NCI-H2171 (cell line): ENCODE results near the gene DOCK11.
A peak's percentile ranks its signal among the peaks of the same experiment; 100 is the strongest.

Source experiments
- DNase-seq: peaks from one replicate; lab custom pipeline; 2025; lab: John Stamatoyannopoulos, UW

The DOCK11 gene

GRCh38 chrX:118530219-118530911 is 34.8 kb downstream of the DOCK11 start:
- no peak for DNase-seq

GRCh38 chrX:118534716-118535493 is 39.3 kb downstream of the DOCK11 start:
- peak; percentile 0 for DNase-seq

- DNase-seq: no peak
Observed at GRCh38 chrX:118536204-118536603, 40.6 kb downstream of the DOCK11 start.

GRCh38 chrX:118536687-118537461 is 41.3 kb downstream of the DOCK11 start:
- no peak for DNase-seq

- DNase-seq: no peak
Observed at GRCh38 chrX:118538386-118538785, 42.8 kb downstream of the DOCK11 start.

- no peak for DNase-seq
Observed at GRCh38 chrX:118540342-118540741, 44.7 kb downstream of the DOCK11 start.

GRCh38 chrX:118541482-118541881 is 45.9 kb downstream of the DOCK11 start:
- DNase-seq: no peak

GRCh38 chrX:118545510-118545909 is 49.9 kb downstream of the DOCK11 start:
- no peak for DNase-seq

- no peak for DNase-seq
Observed at GRCh38 chrX:118548841-118549240, 53.2 kb downstream of the DOCK11 start.

GRCh38 chrX:118550792-118551191 is 55.2 kb downstream of the DOCK11 start:
- DNase-seq: no peak

GRCh38 chrX:118551426-118551825 is 55.8 kb downstream of the DOCK11 start:
- no peak for DNase-seq

GRCh38 chrX:118552121-118552900 is 56.7 kb downstream of the DOCK11 start:
- no peak for DNase-seq

GRCh38 chrX:118553042-118553710 is 57.6 kb downstream of the DOCK11 start:
- DNase-seq: no peak

GRCh38 chrX:118554511-118554910 is 58.9 kb downstream of the DOCK11 start:
- no peak for DNase-seq

- no peak for DNase-seq
Observed at GRCh38 chrX:118558926-118559325, 63.3 kb downstream of the DOCK11 start.

- DNase-seq: no peak
Observed at GRCh38 chrX:118560489-118560888, 64.9 kb downstream of the DOCK11 start.

- DNase-seq: no peak
Observed at GRCh38 chrX:118562582-118563164, 67.1 kb downstream of the DOCK11 start.

- no peak for DNase-seq
Observed at GRCh38 chrX:118564498-118564897, 68.9 kb downstream of the DOCK11 start.

- no peak for DNase-seq
Observed at GRCh38 chrX:118565853-118566252, 70.2 kb downstream of the DOCK11 start.

- no peak for DNase-seq
Observed at GRCh38 chrX:118566359-118566758, 70.7 kb downstream of the DOCK11 start.

GRCh38 chrX:118569676-118570075 is 74.1 kb downstream of the DOCK11 start:
- DNase-seq: no peak
